Stomach (tissue), 4 donors: ENCODE data around the gene HOXD13.

Experiments
- POLR2A ChIP-seq, 4 donors: fragments of 450-650 bp; IDR thresholded peaks; one replicate each; pipeline ENCODE4 v1.6.1; 2016; ENCODE audit warnings: antibody characterized with exemption in 4 of 4, control low read depth in 2 of 4, mild to moderate bottlenecking in 1 of 4, moderate library complexity in 1 of 4
- POLR2AphosphoS5 ChIP-seq, 3 donors: sonication (generic); formaldehyde crosslinking; IDR thresholded peaks; one replicate each; pipeline ENCODE4 v1.6.1; 2016; ENCODE audit warnings: antibody characterized with exemption in 3 of 3
- TF ChIP-seq, protein P1 (sequence below), 7 experiments: fragments of 450-650 bp in 4 of 7; fragments of 200-600 bp in 3 of 7; sonication (generic) in 3 of 7; IDR thresholded peaks; one replicate each; pipeline ENCODE4 v1.5.1; 2016 to 2019; ENCODE audit warnings: antibody characterized with exemption in 7 of 7, control low read depth in 2 of 7, mild to moderate bottlenecking in 1 of 7

DNA sequence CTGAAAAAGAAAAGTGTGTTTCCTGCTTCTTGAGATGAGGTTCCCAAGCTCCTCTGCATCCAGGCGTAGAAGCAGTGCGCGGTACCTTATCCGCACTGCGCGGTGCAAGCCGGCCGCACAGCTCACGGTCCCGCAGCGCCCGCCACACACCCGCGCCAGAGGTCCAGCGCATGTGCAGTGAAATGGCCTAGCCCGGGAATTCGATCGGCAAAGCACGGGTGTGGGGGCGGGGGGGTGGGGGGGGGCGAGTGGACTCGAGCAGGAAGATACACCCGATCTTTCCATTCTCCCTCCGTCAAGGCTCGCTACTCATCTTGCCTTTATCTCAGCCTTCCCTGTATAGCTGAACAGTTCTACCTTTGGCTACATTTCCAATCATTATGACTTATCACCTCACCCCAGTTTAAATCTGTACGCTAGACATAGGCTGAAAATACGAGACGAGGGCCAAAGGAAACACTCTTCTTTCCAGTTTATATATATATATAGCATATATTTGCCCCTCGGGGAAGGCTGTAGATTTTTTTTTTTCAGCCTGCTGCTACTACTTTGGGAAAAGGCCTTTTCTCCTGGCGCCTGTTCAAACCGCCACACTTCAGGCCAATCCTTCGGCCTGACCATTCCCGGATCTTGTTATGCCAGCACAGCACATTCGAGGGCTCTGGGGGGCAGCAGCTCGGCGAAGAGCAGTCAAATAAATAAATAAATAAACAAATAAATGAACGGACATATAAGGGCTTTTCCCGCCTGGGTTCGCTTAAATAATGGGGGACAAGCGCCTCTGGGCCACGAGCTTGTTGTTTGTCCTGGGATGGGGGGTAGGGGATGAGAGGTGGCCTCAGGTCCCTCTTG, 47.4 kb downstream of the HOXD13 start:
- TF ChIP-seq, protein P1, sequence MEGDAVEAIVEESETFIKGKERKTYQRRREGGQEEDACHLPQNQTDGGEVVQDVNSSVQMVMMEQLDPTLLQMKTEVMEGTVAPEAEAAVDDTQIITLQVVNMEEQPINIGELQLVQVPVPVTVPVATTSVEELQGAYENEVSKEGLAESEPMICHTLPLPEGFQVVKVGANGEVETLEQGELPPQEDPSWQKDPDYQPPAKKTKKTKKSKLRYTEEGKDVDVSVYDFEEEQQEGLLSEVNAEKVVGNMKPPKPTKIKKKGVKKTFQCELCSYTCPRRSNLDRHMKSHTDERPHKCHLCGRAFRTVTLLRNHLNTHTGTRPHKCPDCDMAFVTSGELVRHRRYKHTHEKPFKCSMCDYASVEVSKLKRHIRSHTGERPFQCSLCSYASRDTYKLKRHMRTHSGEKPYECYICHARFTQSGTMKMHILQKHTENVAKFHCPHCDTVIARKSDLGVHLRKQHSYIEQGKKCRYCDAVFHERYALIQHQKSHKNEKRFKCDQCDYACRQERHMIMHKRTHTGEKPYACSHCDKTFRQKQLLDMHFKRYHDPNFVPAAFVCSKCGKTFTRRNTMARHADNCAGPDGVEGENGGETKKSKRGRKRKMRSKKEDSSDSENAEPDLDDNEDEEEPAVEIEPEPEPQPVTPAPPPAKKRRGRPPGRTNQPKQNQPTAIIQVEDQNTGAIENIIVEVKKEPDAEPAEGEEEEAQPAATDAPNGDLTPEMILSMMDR (IDR thresholded peaks at IDR 0.05): no peak
- TF ChIP-seq POLR2A (IDR thresholded peaks at IDR 0.05) (no peak), POLR2AphosphoS5 (IDR thresholded peaks at IDR 0.05) (no peak)
